Coronary artery (tissue), 2 donors: Measurements from ENCODE around the gene CENPU.

ENCODE experiments used
- DNase-seq: peaks from one replicate; pipeline ENCODE4 v3.0.0-alpha.2; 2017; ENCODE audit warnings: low spot score
- H3K27ac ChIP-seq, 2 donors: fragments of 200-600 bp; sonication (generic); one replicate each; pipeline ENCODE4 v1.5.1; 2016 to 2019
- H3K4me3 ChIP-seq: fragments of 200-600 bp; sonication (generic); 2 replicates; pipeline ENCODE4 v1.5.1; 2016; ENCODE audit warnings: mild to moderate bottlenecking, moderate library complexity
- TF ChIP-seq, protein P1 (sequence below): fragments of 200-600 bp; sonication (generic); IDR thresholded peaks from one replicate; pipeline ENCODE4 v1.5.1; 2019; ENCODE audit warnings: antibody characterized with exemption

The CENPU gene

DNA sequence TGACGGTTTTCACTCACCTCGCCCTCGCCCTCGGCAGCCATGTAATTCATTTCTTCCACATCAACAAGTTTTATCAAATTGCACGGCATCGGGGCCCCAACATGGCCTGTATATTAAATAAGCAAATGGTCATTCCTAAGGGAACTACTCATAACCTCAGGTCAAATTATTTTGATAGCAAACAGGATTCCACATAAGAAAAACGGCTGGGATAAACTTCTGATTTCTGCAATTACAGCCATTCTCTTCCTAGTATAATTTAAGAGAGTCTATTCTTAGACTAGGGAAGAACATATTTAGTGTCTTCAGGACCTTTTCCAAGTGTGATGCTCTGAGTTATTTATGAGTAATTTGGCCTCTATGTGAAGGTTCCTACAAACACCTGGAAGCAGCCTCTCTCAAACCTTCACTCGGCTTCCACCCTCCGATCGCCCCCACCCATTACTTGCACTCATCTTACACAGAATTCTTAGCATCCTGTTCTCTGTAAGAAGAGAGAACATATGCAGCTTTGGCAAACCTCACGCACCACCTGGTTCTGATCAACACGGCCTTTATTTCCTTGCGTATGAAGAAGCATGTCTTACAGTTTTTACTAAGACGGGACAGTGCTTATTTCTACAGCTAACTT, 29.4 kb upstream of the CENPU start:
- no peak for DNase-seq
- Histone ChIP-seq H3K4me3 (no peak overlapping the region), H3K27ac (no peak overlapping the region)

DNA sequence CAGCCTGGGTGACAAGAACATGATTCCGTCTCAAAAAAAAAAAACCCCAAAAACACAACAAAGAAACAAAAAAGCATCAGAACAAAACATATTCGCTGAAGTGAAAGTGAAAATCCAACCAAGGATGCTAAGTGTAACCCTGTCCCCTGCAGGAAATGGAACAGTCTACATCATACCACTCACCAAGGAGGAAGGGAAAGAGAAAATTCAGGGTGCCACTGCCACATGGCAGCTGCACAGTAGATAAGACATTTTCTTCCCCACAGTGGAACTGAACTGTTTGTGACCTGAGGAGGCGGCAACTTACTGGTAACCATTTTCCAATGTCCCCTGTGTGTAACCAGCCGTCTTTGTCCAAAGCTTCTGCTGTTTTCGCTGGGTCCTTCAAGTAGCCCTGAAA, 28.2 kb upstream of the CENPU start:
- no peak overlapping the region for H3K27ac ChIP-seq
- TF ChIP-seq, protein P1, sequence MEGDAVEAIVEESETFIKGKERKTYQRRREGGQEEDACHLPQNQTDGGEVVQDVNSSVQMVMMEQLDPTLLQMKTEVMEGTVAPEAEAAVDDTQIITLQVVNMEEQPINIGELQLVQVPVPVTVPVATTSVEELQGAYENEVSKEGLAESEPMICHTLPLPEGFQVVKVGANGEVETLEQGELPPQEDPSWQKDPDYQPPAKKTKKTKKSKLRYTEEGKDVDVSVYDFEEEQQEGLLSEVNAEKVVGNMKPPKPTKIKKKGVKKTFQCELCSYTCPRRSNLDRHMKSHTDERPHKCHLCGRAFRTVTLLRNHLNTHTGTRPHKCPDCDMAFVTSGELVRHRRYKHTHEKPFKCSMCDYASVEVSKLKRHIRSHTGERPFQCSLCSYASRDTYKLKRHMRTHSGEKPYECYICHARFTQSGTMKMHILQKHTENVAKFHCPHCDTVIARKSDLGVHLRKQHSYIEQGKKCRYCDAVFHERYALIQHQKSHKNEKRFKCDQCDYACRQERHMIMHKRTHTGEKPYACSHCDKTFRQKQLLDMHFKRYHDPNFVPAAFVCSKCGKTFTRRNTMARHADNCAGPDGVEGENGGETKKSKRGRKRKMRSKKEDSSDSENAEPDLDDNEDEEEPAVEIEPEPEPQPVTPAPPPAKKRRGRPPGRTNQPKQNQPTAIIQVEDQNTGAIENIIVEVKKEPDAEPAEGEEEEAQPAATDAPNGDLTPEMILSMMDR: no peak
- no peak for DNase-seq
- no peak overlapping the region for H3K4me3 ChIP-seq

More for the DNA sequence above, 29.4 kb upstream of the CENPU start:
- TF ChIP-seq, protein P1: no peak

DNA sequence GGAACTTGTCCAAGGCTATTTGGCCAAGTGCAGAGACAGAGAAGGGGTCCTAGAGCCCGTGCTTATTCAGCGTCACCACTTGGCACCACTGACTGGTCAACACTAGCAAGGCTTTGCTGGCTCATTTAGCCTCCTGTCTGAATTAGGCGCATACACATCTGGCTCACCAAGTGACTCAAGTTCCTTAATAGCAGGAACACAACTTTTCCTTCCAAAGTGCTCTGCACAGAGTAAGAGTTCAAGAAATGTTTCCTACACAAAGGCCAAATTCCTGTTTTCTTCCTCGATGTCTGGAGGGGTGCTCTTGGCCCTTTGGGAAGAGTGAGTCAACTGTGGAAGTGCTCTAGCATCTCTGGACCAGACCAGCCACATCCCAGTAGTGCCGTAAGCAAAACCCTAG, 26.8 kb upstream of the CENPU start:
- TF ChIP-seq, protein P1: no peak
- peak overlapping the region in 1 of 2 donors; percentile 2 for H3K27ac ChIP-seq

DNA sequence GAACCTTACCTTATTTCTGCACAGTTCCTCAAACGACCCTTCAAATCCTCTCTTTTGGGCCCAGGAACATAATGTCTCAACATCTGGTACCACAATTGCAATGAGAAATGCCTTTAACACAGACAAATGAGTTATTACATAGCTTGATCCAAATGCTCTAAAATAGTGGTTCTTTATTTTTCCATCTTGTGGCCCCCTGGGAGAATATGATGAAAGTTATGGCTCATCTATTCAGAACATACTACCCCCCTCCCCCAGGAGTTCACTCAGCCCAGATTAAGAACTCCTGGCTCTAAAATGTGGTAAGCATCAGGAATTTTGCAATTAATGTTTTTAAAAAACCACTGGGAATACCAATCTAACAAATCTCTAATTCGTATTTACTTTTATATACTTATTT, 23.9 kb upstream of the CENPU start:
- TF ChIP-seq, protein P1: no peak
- no peak overlapping the region for H3K4me3 ChIP-seq
- peak overlapping the region in 1 of 2 donors; percentile 24 for H3K27ac ChIP-seq
- DNase-seq: no peak

More for the DNA sequence above, 26.8 kb upstream of the CENPU start:
- H3K4me3 ChIP-seq: no peak overlapping the region
- DNase-seq: no peak

DNA sequence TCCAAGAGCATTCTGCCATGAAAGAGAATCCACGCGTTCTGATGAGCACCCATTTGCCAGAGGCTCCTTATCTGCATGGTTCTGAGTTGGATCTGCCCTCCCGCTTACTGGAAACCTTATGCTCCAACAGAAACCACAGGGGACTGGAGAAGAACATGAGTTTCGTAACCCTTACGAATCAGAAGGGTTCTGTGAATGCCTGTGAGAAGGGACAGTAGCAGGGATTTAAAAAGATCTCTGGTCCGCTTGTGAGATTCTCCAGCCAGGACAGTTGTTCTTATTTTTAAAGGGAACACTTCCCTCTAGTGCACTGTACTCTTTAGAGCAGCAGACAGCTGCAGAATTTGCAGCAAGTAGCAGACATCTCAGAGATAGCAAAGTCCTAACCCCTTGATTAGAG, 22.5 kb upstream of the CENPU start:
- peak overlapping the region in 1 of 2 donors; percentile 24 for H3K27ac ChIP-seq

DNA sequence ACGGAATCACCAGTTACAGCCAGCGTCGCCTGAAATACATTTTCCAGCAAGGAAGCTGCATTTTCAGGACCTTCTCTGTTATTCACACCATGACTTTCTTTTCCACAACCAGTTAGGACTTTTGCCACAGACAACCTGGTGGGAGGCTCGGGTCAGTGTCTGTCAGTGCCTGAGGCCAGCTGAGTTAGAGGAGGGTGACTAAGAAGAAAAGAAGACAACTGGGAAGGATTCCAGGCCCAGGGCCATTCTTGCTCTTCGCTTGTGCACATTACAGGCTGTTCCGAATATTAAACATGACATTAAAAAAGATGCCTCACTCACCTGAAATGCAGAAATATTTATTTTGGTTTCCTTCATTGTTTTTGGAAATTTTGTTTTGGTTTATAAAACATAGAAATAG, 21.4 kb upstream of the CENPU start:
- no peak for DNase-seq
- H3K27ac ChIP-seq: no peak overlapping the region

More for the DNA sequence above, 22.5 kb upstream of the CENPU start:
- no peak overlapping the region for H3K4me3 ChIP-seq
- no peak for DNase-seq
- TF ChIP-seq, protein P1: no peak

More for the DNA sequence above, 21.4 kb upstream of the CENPU start:
- H3K4me3 ChIP-seq: no peak overlapping the region
- TF ChIP-seq, protein P1: no peak
